HEK293 (cell line): ENCODE data around the gene KLHL12.

Source experiments
- CTCF ChIA-PET: fragments of 350-600 bp; formaldehyde crosslinking; extraction: SDS; loops from one replicate; lab custom pipeline; 2021; ENCODE audit warnings: antibody characterized with exemption; lab: Yijun Ruan, JAX
- POLR2A ChIA-PET: fragments of 300-600 bp; formaldehyde crosslinking; extraction: SDS; loops from one replicate; lab custom pipeline; 2020; ENCODE audit warnings: antibody characterized with exemption, inconsistent platforms; lab: Yijun Ruan, JAX
- H3K27ac ChIP-seq: fragments of 200-500 bp; sonication (Bioruptor generic); 2 replicates; pipeline ENCODE4 v1.5.1; 2014; ENCODE audit warnings: low read depth, low read length, control low read depth, inconsistent platforms; ENCODE audit errors: extremely low read depth
- H3K36me3 ChIP-seq, 2 experiments: fragments of 200-500 bp in 1 of 2; sonication (Bioruptor generic) in 1 of 2; 1 replicate in 1 of 2; 2 replicates in 1 of 2; pipeline ENCODE4 v1.5.1; 2014 to 2017; ENCODE audit warnings: inconsistent platforms in 2 of 2, low read length in 2 of 2; ENCODE audit not compliant: control insufficient read depth in 2 of 2, insufficient read depth in 1 of 2
- H3K4me1 ChIP-seq: fragments of 200-500 bp; sonication (Bioruptor generic); 2 replicates; pipeline ENCODE4 v1.5.1; 2014; ENCODE audit warnings: mild to moderate bottlenecking, low read length, inconsistent platforms; ENCODE audit not compliant: control insufficient read depth, insufficient read depth
- H3K4me3 ChIP-seq: 2 replicates; pipeline ENCODE4 v1.5.1; 2011; ENCODE audit warnings: low read depth, mild to moderate bottlenecking, control low read depth, low read length, moderate library complexity
- H3K9me3 ChIP-seq: fragments of 200-500 bp; sonication (Bioruptor generic); 2 replicates; pipeline ENCODE4 v1.5.1; 2014; ENCODE audit warnings: low read depth, low read length, inconsistent platforms; ENCODE audit not compliant: control insufficient read depth, insufficient read depth
- BCL11A ChIP-seq: fragments of 450-650 bp; formaldehyde crosslinking; IDR thresholded peaks from 2 replicates; pipeline ENCODE4 v1.5.1; 2016; ENCODE audit warnings: low read depth, missing biosample characterization, missing genetic modification characterization
- CTCF ChIP-seq: fragments of 450-650 bp; formaldehyde crosslinking; IDR thresholded peaks from 2 replicates; pipeline ENCODE4 v1.5.1; 2016; ENCODE audit warnings: missing biosample characterization, missing genetic modification characterization
- HOXD13 ChIP-seq: sonication (generic); formaldehyde crosslinking; IDR thresholded peaks from 2 replicates; pipeline ENCODE4 v1.8.0; 2022; ENCODE audit warnings: missing genetic modification reagents, borderline replicate concordance
- PRDM1 ChIP-seq: fragments of 450-650 bp; formaldehyde crosslinking; IDR thresholded peaks from 2 replicates; pipeline ENCODE4; 2016; ENCODE audit warnings: missing biosample characterization, missing genetic modification characterization
- PRDM10 ChIP-seq: fragments of 450-650 bp; formaldehyde crosslinking; IDR thresholded peaks from 2 replicates; pipeline ENCODE4 v1.5.1; 2016; ENCODE audit warnings: missing biosample characterization, missing genetic modification characterization
- YY1 ChIP-seq: fragments of 450-650 bp; formaldehyde crosslinking; IDR thresholded peaks from 2 replicates; pipeline ENCODE4 v1.5.1; 2018; ENCODE audit warnings: missing biosample characterization, missing genetic modification characterization
- ZBTB11 ChIP-seq: fragments of 450-650 bp; formaldehyde crosslinking; conservative IDR thresholded peaks from 2 replicates; pipeline ENCODE4 v1.5.1; 2016; ENCODE audit warnings: low read depth, missing biosample characterization, missing genetic modification characterization
- ZBTB8A ChIP-seq: fragments of 450-650 bp; formaldehyde crosslinking; IDR thresholded peaks from 2 replicates; pipeline ENCODE4 v1.5.1; 2016; ENCODE audit warnings: missing biosample characterization, missing genetic modification characterization
- ZNF140 ChIP-seq: fragments of 450-650 bp; formaldehyde crosslinking; IDR thresholded peaks from 2 replicates; pipeline ENCODE4 v1.5.1; 2016; ENCODE audit warnings: missing biosample characterization, missing genetic modification characterization
- ZNF169 ChIP-seq: fragments of 450-650 bp; formaldehyde crosslinking; IDR thresholded peaks from 2 replicates; pipeline ENCODE4 v1.5.1; 2016; ENCODE audit warnings: missing biosample characterization, missing genetic modification characterization
- ZNF175 ChIP-seq: fragments of 450-650 bp; formaldehyde crosslinking; IDR thresholded peaks from 2 replicates; pipeline ENCODE4 v1.5.1; 2016; ENCODE audit warnings: missing biosample characterization, missing genetic modification characterization
- ZNF202 ChIP-seq: fragments of 450-650 bp; formaldehyde crosslinking; IDR thresholded peaks from 2 replicates; pipeline ENCODE4 v1.5.1; 2016; ENCODE audit warnings: missing biosample characterization, missing genetic modification characterization, borderline replicate concordance
- ZNF354C ChIP-seq: fragments of 450-650 bp; formaldehyde crosslinking; IDR thresholded peaks from 2 replicates; pipeline ENCODE4 v1.5.1; 2016; ENCODE audit warnings: missing biosample characterization, missing genetic modification characterization, low read depth, borderline replicate concordance
- ZNF391 ChIP-seq: fragments of 450-650 bp; formaldehyde crosslinking; IDR thresholded peaks from 2 replicates; pipeline ENCODE4 v1.5.1; 2016; ENCODE audit warnings: low read depth, missing biosample characterization, missing genetic modification characterization, borderline replicate concordance
- ZNF473 ChIP-seq: fragments of 450-650 bp; formaldehyde crosslinking; IDR thresholded peaks from 2 replicates; pipeline ENCODE4 v1.5.1; 2017; ENCODE audit warnings: missing biosample characterization, missing genetic modification characterization
- ZNF548 ChIP-seq: fragments of 450-650 bp; formaldehyde crosslinking; IDR thresholded peaks from 2 replicates; pipeline ENCODE4 v1.5.1; 2016; ENCODE audit warnings: missing biosample characterization, missing genetic modification characterization
- ZNF654 ChIP-seq: fragments of 450-650 bp; formaldehyde crosslinking; IDR thresholded peaks from 2 replicates; pipeline ENCODE4 v1.5.1; 2016; ENCODE audit warnings: low read depth, missing biosample characterization, missing genetic modification characterization
- ZNF768 ChIP-seq: fragments of 450-650 bp; formaldehyde crosslinking; IDR thresholded peaks from 2 replicates; pipeline ENCODE4 v1.5.1; 2018; ENCODE audit warnings: missing biosample characterization, mild to moderate bottlenecking, missing genetic modification characterization
- ZSCAN30 ChIP-seq: fragments of 450-650 bp; IDR thresholded peaks from 2 replicates; pipeline ENCODE4 v1.5.1; 2018; ENCODE audit warnings: missing biosample characterization, mild to moderate bottlenecking, missing genetic modification characterization, moderate library complexity

KLHL12 gene

GRCh38 chr1:202852163-202852904 is 74.7 kb downstream of the KLHL12 start:
- POLR2A ChIA-PET, result interaction anchor here (0.6 to 1.6 kb wide), 2 partner anchors 9 to 34 kb away, joined by 6 to 9 read pairs; no protein-coding TSS in a partner anchor
- H3K4me3 ChIP-seq, result no peak overlapping the region
- TF ChIP-seq ZNF391 (no peak), ZBTB11 (0 out of 2 replicates have a peak, but pooled peaks have one; percentile 21), PRDM10 (tag by site-specific recombination) (no peak), CTCF (tag by site-specific recombination) (peak; percentile 54; the same call in 1 of the 2 replicates), HOXD13 (no peak), ZNF175 (tag by site-specific recombination) (no peak), PRDM1 (tag by site-specific recombination) (no peak), ZNF473 (tag by site-specific recombination) (no peak), ZNF654 (tag by site-specific recombination) (peak; percentile 72), ZBTB8A (tag by site-specific recombination) (no peak), ZNF768 (tag by site-specific recombination) (no peak), ZNF354C (tag by site-specific recombination) (no peak), YY1 (tag by site-specific recombination) (0 out of 2 replicates have a peak, but pooled peaks have one; percentile 28), BCL11A (no peak), ZNF169 (tag by site-specific recombination) (no peak), ZSCAN30 (tag by site-specific recombination) (no peak), ZNF202 (tag by site-specific recombination) (no peak), ZNF548 (no peak), ZNF140 (no peak)
- TF ChIP-seq, all 188 proteins: peak for 4
- H3K9me3 ChIP-seq, result no peaks in the 10 kb centered on the region
- CTCF ChIA-PET, result interaction anchor here (0.6 to 2.8 kb wide), 13 partner anchors 9 to 498 kb away, joined by 3 to 10 read pairs (median 3); no protein-coding TSS in a partner anchor
- H3K36me3 ChIP-seq, result peaks cover 0 to 9% of the 10 kb centered on the region in 2 experiments; a peak in 1 of 3 replicates
- H3K4me1 ChIP-seq, result no peaks in the 10 kb centered on the region
- H3K27ac ChIP-seq, result no peak overlapping the region
